Hematopoietic multipotent progenitor cell (in vitro differentiated cells): ENCODE measurements around the gene TMEM242. TPM values are rescaled to one million over a fixed set of nuclear protein-coding genes. Genes with fewer than 3 reads are reported as not detected.
A peak's percentile ranks its signal among the peaks of the same experiment; 100 is the strongest.

ENCODE experiments used
- DNase-seq, 3 donors: peaks; one replicate each; pipeline ENCODE4 v3.0.0-alpha.2; 2011 to 2015; ENCODE audit warnings: low read depth in 2 of 3, low spot score in 2 of 3
- total RNA-seq: library from RNA; depleted of rRNA; stranded (reverse); fragments of >200 nt; gene quantifications from one replicate; pipeline ENCODE4 v1.2.3, GENCODE V29; 2012

TMEM242 gene
- total RNA-seq, 1 donor = 4.0 TPM

- no peak for DNase-seq
Observed at GRCh38 chr6:157291356-157291755, 32.0 kb downstream of the TMEM242 start.

DNA sequence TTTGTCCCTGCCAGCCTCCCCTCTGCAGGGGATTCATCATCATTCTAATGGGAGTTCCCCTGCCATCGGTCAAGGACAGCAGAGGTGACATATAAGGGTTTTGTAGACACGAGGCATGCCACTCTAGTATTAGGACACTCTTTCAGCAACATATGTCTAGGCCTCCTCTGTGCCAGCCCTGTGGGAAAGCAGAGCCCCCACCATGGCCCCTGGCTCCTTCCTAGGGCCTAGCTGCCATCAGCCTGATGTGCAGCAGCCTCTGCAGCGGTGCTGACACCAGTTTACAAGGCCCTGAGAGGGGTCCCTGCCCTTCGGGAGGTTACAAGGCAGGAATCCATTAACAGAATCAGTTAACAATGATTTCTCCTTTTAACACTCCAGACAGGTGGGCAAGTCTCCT is 32.5 kb downstream of the TMEM242 start:
- no peak for DNase-seq

GRCh38 chr6:157289764-157290163 is 33.6 kb downstream of the TMEM242 start:
- no peak for DNase-seq

DNA sequence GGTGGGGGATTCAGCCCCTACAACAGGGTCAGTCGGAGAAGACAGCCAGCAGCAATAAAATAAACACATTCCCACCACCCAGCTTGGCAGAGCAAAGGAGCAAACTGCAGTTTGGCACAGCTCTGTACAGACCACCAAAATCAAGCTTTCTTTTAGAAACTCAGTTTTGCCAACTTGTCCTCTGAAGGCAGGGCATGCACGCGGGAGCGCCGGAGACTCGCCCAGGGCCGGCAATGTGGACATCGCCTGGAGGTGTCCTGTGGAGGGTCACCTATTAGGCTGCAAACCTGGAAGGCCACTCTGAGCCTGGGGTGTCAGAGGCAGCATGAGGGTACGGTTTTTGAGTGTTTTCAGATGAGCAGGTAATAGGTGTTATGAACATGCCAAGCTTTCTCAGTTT is 34.7 kb downstream of the TMEM242 start:
- DNase-seq = no peak

GRCh38 chr6:157287923-157288322 is 35.4 kb downstream of the TMEM242 start:
- no peak for DNase-seq

DNA sequence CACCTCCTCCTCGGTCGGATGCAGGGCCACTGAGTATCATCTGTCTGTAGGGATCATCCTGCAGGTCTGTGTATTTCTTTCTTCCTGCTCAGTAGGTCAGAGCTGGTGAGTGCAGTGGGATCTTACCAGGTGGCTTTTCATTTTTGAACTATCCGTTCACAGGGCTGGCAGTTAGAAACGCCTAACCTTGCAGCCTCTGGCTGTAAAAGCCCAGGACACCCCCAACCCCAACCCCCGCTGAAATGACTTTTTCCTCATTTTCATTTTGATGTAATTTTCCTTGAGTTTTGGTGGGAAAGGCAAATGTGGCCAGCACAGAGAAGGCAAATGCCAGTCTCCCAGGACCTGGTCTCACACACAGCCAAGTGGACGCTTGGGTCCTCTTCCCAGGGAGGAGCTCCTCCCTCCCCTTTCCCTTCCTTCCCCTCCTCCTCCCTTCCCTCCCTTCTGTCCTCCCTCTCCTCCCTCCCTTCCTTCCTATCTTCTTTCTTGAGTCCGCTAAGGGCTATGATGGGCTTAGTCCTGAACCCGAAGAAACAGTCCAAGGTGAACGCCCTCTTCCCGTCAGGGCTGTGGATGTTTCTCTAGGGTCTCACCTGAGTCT is 36.0 kb downstream of the TMEM242 start:
- no peak for DNase-seq

- no peak for DNase-seq
Observed at GRCh38 chr6:157285422-157285779, 37.9 kb downstream of the TMEM242 start.

DNA sequence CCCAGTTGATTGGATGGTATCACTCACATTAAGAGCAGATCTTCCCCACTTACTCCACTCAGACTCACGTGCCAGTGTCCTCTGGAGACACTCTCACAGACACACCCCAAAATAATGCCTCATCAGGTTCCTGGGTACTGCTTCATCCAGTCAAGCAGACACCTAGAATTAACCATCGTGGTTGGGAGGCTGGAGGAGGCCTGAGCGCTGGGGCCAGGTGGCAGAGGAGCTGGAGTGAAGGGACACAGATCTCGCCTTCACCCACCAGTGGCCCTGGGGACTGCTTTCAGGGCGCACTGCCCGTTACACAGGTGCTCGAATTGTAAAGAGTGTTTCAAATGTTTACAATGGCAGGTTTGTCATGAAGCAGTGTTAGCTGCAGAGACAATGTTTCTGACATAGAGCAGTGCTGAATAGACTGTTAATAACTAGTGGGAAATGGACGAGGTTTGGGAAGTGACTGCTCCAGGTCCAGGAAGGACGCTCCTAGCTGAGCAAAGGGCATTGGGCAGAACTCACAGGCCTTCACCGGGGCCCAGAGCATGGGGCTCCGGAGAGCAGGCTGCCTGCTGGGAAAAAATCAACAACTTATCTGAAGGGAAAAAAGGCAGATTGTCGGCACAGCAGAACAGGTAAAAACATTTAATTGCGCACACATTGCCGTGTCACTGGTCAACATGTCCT is 38.4 kb downstream of the TMEM242 start:
- no peak for DNase-seq

DNA sequence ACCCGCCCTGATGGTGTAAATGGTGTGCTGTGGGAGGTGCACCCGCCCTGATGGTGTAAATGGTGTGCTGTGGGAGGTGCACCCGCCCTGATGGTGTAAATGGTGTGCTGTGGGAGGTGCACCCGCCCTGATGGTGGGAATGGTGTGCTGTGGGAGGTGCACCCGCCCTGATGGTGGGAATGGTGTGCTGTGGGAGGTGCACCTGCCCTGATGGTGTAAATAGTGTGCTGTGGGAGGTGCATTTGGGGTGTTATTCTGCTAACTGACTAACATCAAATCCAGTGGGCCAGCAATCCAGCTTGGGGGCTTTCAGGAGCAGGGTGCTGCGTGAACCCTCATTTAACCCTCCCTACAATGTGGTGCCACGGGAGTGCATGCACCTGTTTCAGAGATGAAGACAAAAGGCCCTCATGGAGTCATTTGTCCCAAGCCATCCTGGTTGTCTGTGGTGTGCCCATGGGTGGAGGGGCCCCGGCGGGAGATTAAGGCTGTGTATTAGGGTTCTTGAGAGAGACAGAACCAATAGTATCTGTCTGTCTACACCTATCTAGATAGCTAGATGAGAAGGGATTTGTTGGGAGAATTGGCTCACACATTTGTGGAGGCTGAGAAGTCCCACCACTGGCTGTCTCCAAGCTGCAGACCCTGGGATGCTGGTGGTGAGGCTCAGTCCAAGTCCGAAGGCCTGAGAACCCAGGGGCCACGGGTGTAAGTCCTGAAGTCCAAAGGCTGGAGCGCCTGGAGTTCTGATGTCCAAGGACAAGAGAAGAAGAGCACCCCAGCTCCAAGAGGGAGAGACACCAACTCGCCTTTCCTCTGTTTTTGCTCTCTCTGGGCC is 39.2 kb downstream of the TMEM242 start:
- DNase-seq = no peak

DNA sequence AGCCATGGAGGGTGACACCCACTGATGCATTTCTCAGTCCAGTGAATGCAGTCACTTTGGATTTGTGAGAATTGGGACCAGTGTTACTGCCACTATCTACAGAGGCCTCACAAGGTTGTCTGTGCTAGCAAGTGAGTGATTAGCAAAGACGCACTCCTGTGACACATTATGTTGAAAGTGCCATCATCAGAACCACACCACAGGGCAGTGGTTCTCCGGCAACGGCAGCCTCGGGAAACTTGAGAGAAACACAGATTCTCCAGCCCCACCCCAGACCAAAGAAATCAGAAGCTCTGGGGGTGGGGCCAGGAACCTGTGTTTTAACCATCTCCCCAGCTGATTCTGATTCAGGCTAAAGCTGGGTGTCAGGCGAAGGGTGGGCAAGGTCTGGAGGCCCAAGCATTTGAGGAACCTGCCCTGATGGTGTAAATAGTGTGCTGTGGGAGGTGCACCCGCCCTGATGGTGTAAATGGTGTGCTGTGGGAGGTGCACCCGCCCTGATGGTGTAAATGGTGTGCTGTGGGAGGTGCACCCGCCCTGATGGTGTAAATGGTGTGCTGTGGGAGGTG is 39.9 kb downstream of the TMEM242 start:
- no peak for DNase-seq

DNA sequence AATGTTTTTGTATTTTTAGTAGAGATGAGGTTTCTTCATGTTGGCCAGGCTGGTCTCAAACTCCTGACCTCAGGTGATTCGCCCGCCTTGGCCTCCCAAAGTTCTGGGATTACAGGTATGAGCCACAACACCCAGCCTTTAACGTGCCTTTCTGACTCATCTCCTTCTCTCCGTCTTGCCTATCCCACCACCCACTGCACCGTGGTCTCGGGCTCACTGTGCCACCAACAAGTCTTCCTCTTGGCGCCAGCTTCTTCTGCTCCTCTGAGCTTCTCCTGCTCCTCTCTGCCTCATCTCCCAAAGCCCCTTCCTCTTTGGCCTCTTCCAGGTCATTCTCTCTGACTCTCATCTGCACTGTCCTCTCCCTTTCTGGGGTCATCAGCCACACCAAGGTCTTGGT is 41.0 kb downstream of the TMEM242 start:
- no peak for DNase-seq

- DNase-seq = peak in 2 of 3 donors; percentile 26 to 42
Observed at GRCh38 chr6:157281570-157281969, 41.7 kb downstream of the TMEM242 start.

DNA sequence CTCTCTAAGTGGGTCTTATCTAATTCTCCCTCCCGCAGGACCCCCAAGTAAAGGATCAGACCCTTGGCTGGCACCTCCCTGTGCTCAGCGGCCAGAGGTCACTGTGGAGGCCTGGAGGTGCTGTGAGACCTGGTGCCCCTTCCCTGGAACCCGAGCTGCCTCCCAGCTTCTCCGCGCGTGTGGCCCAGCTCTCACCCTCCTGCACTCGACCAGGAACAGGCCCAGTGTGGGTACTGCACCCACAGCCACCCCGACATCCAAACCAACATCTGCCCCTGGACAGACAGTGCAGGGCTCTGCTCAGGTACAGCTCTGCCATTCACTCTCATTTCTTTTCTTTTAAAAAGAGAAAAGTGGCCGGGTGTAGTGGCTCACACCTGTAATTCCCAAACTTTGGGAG is 42.4 kb downstream of the TMEM242 start:
- DNase-seq = no peak

DNA sequence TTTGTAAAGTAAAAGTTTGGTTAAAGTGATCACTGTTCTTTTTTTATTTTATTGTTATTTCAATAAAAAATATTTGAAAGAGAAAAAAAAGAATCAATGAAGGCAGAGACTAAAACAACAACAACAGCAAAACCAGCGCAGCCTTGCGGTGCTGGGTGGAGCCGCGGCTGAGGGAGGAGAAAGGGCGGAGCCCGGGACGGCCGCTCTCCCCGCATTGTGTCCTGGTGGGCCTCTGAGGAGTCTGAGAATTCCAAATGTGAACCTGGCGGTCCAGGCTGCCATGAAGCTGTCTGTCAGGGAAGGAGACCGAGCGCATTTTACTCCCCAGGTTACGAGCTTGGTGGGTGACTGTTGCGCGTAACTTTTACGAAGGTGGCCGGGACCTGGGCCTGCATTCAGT is 43.2 kb downstream of the TMEM242 start:
- DNase-seq = no peak

GRCh38 chr6:157278171-157278570 is 45.1 kb downstream of the TMEM242 start:
- DNase-seq = no peak

- no peak for DNase-seq
Observed at GRCh38 chr6:157276731-157277130, 46.6 kb downstream of the TMEM242 start.

DNA sequence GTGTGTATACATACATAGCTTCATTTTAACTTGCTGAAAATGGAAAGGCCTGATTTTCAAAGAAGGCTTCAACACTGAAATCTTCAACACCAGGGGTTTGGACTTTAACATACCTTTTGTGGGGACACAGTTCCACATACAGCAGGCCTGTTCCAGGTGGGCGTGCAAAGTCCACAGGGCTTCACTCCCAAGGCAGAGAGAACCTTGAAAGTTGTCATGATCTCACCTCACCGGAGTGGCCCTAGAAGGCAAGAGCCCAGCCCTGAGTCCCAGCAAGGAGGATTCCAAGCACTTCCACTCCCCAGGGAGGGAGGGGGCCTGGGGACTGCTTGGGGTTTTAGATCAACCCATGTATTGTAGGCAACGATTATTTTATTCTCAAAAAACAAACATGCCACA is 47.2 kb downstream of the TMEM242 start:
- no peak for DNase-seq

DNA sequence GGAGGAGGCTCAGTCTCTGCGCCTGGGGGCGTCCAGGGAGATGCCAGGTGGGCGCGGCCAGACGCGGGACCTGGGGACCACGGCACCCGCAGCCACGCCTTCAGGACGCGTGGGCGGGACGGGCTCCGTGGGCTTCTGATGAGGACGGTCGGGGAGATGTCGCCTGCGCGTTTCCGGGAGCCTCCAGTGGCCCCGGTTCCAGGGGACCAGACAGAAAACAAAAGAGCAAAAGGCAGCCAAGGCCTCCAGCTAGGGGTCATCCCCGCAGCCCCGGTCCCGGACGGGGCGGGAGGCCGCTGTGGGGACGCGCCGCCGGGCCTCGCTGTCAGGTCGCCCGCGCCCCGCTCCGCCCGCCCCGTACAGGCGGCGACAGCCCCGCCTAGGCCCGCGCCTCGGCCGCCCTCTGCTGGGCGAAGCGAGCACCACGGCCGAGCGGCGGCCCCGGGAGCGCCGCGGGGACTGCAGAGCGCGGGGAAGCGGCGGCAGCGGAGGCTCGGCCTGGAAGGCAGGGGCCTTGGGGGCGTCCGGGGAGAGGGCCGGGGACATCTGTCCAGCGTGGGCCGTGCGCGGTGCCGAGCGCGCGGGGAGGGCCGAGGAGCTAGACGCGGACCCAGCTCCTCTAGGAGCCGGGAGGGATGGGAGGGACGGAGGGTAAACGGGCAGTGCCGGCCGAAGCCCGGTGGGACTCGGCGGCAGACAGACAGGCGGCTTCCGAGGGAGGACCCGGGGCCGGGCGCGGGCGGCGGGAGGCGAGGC is 48.7 kb downstream of the TMEM242 start:
- DNase-seq = peak; percentile 83 to 88 (median 84)

GRCh38 chr6:157273756-157274470 is 49.4 kb downstream of the TMEM242 start:
- peak; percentile 22 to 55 (median 36) for DNase-seq
